Measurements from ENCODE around the gene CFAP53.

The CFAP53 gene

DNA sequence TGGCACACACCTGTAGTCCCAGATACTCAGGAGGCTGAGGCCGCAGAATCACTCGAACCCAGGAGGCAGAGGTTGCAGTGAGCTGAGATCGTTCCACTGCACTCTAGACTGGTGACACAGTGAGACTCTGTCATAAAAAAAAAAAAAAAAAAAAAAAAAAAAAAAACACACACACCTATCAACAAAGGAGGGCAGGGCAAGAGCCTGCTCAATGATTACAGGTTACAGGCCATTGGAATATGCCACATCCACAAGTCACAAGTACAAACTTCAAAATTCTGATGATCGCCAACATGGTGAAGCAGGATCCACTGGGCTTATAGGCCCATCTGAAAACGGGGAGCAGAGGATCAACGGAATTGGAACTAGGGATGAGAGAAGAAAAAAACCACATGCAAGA lies 77.6 kb downstream of the CFAP53 start:
- TF ChIP-seq, protein P1, sequence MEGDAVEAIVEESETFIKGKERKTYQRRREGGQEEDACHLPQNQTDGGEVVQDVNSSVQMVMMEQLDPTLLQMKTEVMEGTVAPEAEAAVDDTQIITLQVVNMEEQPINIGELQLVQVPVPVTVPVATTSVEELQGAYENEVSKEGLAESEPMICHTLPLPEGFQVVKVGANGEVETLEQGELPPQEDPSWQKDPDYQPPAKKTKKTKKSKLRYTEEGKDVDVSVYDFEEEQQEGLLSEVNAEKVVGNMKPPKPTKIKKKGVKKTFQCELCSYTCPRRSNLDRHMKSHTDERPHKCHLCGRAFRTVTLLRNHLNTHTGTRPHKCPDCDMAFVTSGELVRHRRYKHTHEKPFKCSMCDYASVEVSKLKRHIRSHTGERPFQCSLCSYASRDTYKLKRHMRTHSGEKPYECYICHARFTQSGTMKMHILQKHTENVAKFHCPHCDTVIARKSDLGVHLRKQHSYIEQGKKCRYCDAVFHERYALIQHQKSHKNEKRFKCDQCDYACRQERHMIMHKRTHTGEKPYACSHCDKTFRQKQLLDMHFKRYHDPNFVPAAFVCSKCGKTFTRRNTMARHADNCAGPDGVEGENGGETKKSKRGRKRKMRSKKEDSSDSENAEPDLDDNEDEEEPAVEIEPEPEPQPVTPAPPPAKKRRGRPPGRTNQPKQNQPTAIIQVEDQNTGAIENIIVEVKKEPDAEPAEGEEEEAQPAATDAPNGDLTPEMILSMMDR (IDR thresholded peaks at IDR 0.05; ENCODE audit: control insufficient read depth, insufficient read depth, low read depth, low read length, missing control alignments): no peak
- H3K4me3 ChIP-seq (ENCODE audit: control insufficient read depth, low read depth, low read length): no peak overlapping the region
- DNase-seq (ENCODE audit: low read depth): no peak

DNA sequence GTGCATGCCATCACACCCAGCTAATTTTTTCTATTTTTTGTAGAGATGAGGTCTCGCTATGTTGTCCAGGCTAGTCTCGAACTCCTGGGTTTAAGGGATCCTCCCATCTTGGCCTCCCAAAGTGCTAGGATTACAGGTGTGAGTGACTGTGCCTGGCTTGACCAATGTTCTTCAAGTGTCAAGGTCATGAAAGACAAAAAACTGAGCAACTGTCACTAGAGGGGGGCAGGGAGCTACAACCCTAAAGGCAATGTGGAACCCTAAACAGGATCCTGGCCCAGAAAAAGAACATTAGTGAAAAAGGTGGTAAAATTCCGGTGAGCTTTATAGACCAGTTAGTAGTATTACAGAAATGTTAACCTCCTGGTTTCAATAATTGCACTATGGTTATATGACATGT lies 78.6 kb downstream of the CFAP53 start:
- no peak for DNase-seq (ENCODE audit: low read depth)
- no peak overlapping the region for H3K4me3 ChIP-seq (ENCODE audit: control insufficient read depth, low read depth, low read length)
- TF ChIP-seq, protein P1 (IDR thresholded peaks at IDR 0.05; ENCODE audit: control insufficient read depth, insufficient read depth, low read depth, low read length, missing control alignments): no peak

DNA sequence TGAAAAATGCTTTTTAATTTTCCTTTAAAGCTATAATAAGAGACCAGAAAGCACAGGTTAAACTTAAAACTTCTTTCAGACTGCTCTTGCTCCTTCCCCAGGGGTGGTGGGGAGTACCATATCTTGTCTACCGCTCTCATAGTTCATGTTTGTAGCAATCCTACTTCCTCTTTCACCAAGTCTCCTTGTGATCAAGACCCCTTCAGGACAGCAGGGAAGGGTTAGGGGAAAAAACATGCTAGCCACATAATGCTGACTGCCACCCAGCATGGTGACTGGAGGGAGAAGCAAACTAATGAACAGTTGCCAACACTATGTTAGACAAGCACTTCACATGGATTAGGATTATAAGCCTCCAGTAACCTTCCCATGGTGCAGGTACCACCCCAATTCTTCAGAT lies 79.9 kb downstream of the CFAP53 start:
- DNase-seq (ENCODE audit: low read depth): no peak
- H3K4me3 ChIP-seq (ENCODE audit: control insufficient read depth, low read depth, low read length): no peak overlapping the region
- TF ChIP-seq, protein P1 (IDR thresholded peaks at IDR 0.05; ENCODE audit: control insufficient read depth, insufficient read depth, low read depth, low read length, missing control alignments): no peak

DNA sequence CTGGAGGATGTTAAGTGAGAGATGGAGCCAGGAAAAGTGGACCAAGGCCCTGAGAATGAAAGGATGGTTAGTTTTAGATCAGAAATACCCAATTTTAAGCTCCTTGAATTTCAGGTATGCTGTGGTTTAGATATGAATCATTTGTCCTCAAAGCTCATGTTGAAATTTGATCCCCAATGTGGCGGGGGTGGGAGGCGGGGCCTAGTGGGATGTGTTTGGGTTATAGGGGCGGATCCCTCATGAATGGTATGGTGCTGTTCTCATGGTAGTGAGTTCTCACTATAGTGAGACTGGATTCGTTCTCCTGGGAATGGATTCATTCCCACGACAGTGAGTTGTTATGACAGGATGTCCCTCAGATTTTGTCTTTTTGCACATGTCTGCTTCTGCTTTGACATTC lies 82.7 kb downstream of the CFAP53 start:
- TF ChIP-seq, protein P1 (IDR thresholded peaks at IDR 0.05; ENCODE audit: control insufficient read depth, insufficient read depth, low read depth, low read length, missing control alignments): no peak
- no peak for DNase-seq (ENCODE audit: low read depth)
- H3K4me3 ChIP-seq (ENCODE audit: control insufficient read depth, low read depth, low read length): no peak overlapping the region

DNA sequence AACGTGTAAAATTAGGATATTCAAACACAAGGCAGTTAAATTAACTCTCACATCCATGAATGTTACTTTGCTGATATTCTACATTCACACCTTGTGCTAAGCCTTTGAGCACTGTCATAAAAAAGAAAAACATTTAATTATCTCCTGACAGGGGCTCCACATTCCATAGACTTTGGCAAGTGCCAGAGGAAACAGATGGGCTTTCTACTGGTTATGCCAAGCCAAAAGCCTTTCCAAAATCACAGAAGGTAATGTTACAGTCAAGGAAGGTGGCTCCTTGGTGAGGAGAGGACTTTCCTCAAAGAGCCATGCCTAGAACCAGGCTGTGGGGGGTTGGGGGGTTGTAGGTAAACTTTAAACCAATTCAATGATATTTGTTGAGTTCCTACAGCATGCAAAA lies 83.8 kb downstream of the CFAP53 start:
- TF ChIP-seq, protein P1 (IDR thresholded peaks at IDR 0.05; ENCODE audit: control insufficient read depth, insufficient read depth, low read depth, low read length, missing control alignments): no peak
- no peak for DNase-seq (ENCODE audit: low read depth)
- H3K4me3 ChIP-seq (ENCODE audit: control insufficient read depth, low read depth, low read length): no peak overlapping the region

DNA sequence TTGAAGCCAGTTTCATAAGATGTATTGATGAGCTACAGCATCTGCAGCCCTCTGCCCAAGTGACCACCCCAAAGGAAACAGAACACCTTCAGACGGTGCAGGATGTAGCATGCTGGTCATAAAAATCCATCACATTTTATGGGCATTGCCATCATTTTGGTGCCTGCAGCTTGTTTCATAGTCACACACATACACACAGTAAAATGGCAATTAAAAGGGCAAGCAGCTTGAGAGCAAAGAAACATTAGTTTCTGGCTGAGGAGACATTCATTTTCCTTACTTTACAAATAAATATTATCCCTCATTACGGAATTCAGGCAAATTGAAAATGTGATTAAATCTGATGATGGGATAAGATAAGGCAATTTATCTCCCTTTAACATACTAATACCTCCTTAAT lies 84.7 kb downstream of the CFAP53 start:
- no peak for DNase-seq (ENCODE audit: low read depth)
- TF ChIP-seq, protein P1 (IDR thresholded peaks at IDR 0.05; ENCODE audit: control insufficient read depth, insufficient read depth, low read depth, low read length, missing control alignments): no peak
- H3K4me3 ChIP-seq (ENCODE audit: control insufficient read depth, low read depth, low read length): no peak overlapping the region

DNA sequence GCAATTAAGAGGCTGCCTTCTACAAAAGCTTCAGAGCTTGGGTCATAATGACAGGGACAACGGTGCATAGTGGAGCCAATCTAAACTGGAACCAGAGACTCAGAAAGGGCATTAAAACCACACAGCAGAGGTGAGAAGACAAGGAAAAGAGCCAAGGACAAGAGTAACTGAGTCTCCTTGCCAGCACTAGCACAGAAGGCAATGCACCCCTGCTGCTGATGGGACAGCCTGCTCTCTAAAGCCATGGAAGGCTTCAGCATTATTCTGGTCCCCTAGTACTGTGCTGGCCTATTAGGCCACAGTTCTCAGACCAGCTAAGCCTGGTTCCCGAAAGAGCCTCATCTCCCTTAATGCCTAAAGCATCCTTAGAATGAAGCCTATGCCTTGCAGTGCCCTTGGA lies 86.8 kb downstream of the CFAP53 start:
- DNase-seq (ENCODE audit: low read depth): no peak
- no peak overlapping the region for H3K4me3 ChIP-seq (ENCODE audit: control insufficient read depth, low read depth, low read length)

More for the DNA sequence above, 86.8 kb downstream of the CFAP53 start:
- TF ChIP-seq, protein P1 (IDR thresholded peaks at IDR 0.05; ENCODE audit: control insufficient read depth, insufficient read depth, low read depth, low read length, missing control alignments): no peak
